Measurements from ENCODE around the gene CADM1.

CADM1 gene

GRCh38 chr11:115146425-115146824, 357.8 kb downstream of the CADM1 start:
- TF ChIP-seq EZH2phosphoT487 (IDR thresholded peaks at IDR 0.05; ENCODE audit: low read depth) = no peak
- TF ChIP-seq CTCF (IDR thresholded peaks at IDR 0.05; ENCODE audit: low read depth, low read length) = no peak
- H3K4me1 ChIP-seq (ENCODE audit: low read length) = peaks cover 8% of the 10 kb centered on the region
- H3K79me2 ChIP-seq (ENCODE audit: low read length) = no peaks in the 10 kb centered on the region
- no peak overlapping the region for H2AFZ ChIP-seq (ENCODE audit: low read depth, low read length)
- H3K27ac ChIP-seq (ENCODE audit: low read length) = no peak overlapping the region
- no peaks in the 10 kb centered on the region for H4K20me1 ChIP-seq (ENCODE audit: insufficient read depth, low read length)
- no peaks in the 10 kb centered on the region; the same call in 1 of the 2 replicates for H3K27me3 ChIP-seq (ENCODE audit: low read depth, low read length)
- H3K4me2 ChIP-seq (ENCODE audit: low read length) = no peak overlapping the region
- H3K9me3 ChIP-seq (ENCODE audit: insufficient read depth, low read length) = no peaks in the 10 kb centered on the region
- H3K9ac ChIP-seq (ENCODE audit: low read length) = no peak overlapping the region
- peaks cover 2% of the 10 kb centered on the region for H3K36me3 ChIP-seq (replicated peaks; ENCODE audit: low read depth, low read length)
- H3K4me3 ChIP-seq (ENCODE audit: low read length) = no peak overlapping the region

GRCh38 chr11:115145324-115145723, 358.9 kb downstream of the CADM1 start:
- H3K27ac ChIP-seq (ENCODE audit: low read length) = no peak overlapping the region
- TF ChIP-seq CTCF (IDR thresholded peaks at IDR 0.05; ENCODE audit: low read depth, low read length) (no peak), EZH2phosphoT487 (IDR thresholded peaks at IDR 0.05; ENCODE audit: low read depth) (no peak)
- no peak overlapping the region for H3K4me2 ChIP-seq (ENCODE audit: low read length)
- H3K79me2 ChIP-seq (ENCODE audit: low read length) = no peaks in the 10 kb centered on the region
- peaks cover 8% of the 10 kb centered on the region for H3K4me1 ChIP-seq (ENCODE audit: low read length)
- no peaks in the 10 kb centered on the region for H3K9me3 ChIP-seq (ENCODE audit: insufficient read depth, low read length)
- no peak overlapping the region for H3K4me3 ChIP-seq (ENCODE audit: low read length)
- no peak overlapping the region for H2AFZ ChIP-seq (ENCODE audit: low read depth, low read length)
- no peaks in the 10 kb centered on the region for H4K20me1 ChIP-seq (ENCODE audit: insufficient read depth, low read length)
- H3K36me3 ChIP-seq (replicated peaks; ENCODE audit: low read depth, low read length) = peaks cover 2% of the 10 kb centered on the region
- H3K27me3 ChIP-seq (ENCODE audit: low read depth, low read length) = peaks cover 3% of the 10 kb centered on the region
- H3K9ac ChIP-seq (ENCODE audit: low read length) = no peak overlapping the region

- Histone ChIP-seq H4K20me1 (ENCODE audit: insufficient read depth, low read length) (no peaks in the 10 kb centered on the region), H3K27ac (ENCODE audit: low read length) (no peak overlapping the region)
- TF ChIP-seq CTCF (IDR thresholded peaks at IDR 0.05; ENCODE audit: low read depth, low read length) (no peak), EZH2phosphoT487 (IDR thresholded peaks at IDR 0.05; ENCODE audit: low read depth) (no peak)
Observed at GRCh38 chr11:115144914-115145313, 359.3 kb downstream of the CADM1 start.

GRCh38 chr11:115144014-115144413, 360.2 kb downstream of the CADM1 start:
- TF ChIP-seq EZH2phosphoT487 (IDR thresholded peaks at IDR 0.05; ENCODE audit: low read depth) (no peak), CTCF (IDR thresholded peaks at IDR 0.05; ENCODE audit: low read depth, low read length) (0 out of 2 replicates have a peak, but pooled peaks have one; percentile 5)
- H3K4me1 ChIP-seq (ENCODE audit: low read length) = peaks cover 8% of the 10 kb centered on the region
- H3K9me3 ChIP-seq (ENCODE audit: insufficient read depth, low read length) = no peaks in the 10 kb centered on the region
- H3K27me3 ChIP-seq (ENCODE audit: low read depth, low read length) = peaks cover 7% of the 10 kb centered on the region
- no peaks in the 10 kb centered on the region for H3K79me2 ChIP-seq (ENCODE audit: low read length)
- peaks cover 2% of the 10 kb centered on the region for H3K36me3 ChIP-seq (replicated peaks; ENCODE audit: low read depth, low read length)
- no peak overlapping the region for H3K4me2 ChIP-seq (ENCODE audit: low read length)
- no peak overlapping the region for H3K9ac ChIP-seq (ENCODE audit: low read length)
- no peak overlapping the region for H3K27ac ChIP-seq (ENCODE audit: low read length)
- H3K4me3 ChIP-seq (ENCODE audit: low read length) = no peak overlapping the region
- H4K20me1 ChIP-seq (ENCODE audit: insufficient read depth, low read length) = no peaks in the 10 kb centered on the region
- no peak overlapping the region for H2AFZ ChIP-seq (ENCODE audit: low read depth, low read length)

More at GRCh38 chr11:115144914-115145313, 359.3 kb downstream of the CADM1 start:
- no peak overlapping the region for H3K4me3 ChIP-seq (ENCODE audit: low read length)
- no peak overlapping the region for H3K4me2 ChIP-seq (ENCODE audit: low read length)
- H3K27me3 ChIP-seq (ENCODE audit: low read depth, low read length) = peaks cover 4% of the 10 kb centered on the region
- H3K36me3 ChIP-seq (replicated peaks; ENCODE audit: low read depth, low read length) = peaks cover 2% of the 10 kb centered on the region
- H3K79me2 ChIP-seq (ENCODE audit: low read length) = no peaks in the 10 kb centered on the region
- H3K9ac ChIP-seq (ENCODE audit: low read length) = no peak overlapping the region
- H2AFZ ChIP-seq (ENCODE audit: low read depth, low read length) = no peak overlapping the region
- peaks cover 8% of the 10 kb centered on the region for H3K4me1 ChIP-seq (ENCODE audit: low read length)
- no peaks in the 10 kb centered on the region for H3K9me3 ChIP-seq (ENCODE audit: insufficient read depth, low read length)

All from OCI-LY3 (cell line).